ENCODE measurements around the gene FBN3.
"Not testable (repeated sequence)": the region's sequence is repeated elsewhere in the genome, so short reads cannot be mapped to it uniquely, and the experiment has no call there.

FBN3 gene

DNA sequence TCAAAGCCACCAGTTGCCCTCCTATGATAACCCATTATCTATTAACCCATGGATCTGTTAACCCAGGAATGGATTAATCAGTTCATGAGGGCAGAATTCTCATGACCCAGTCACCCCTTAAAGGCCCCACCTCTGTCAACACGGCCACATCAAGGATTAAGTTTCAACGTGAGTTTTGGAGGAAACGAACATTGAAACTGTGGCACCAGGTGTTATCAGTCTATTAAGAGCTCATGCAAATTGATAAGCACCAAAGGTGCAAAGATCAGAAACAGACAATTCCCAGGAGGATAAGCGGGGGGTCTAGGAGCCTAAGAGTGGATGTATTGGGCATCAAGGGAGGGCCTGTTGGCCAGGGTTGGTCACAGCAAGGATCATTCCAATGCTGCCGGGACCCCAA lies 124.1 kb downstream of the FBN3 start:
- in situ Hi-C loops (cut with HindIII; ENCODE audit: low sequenced_read_pairs): no loop called here

DNA sequence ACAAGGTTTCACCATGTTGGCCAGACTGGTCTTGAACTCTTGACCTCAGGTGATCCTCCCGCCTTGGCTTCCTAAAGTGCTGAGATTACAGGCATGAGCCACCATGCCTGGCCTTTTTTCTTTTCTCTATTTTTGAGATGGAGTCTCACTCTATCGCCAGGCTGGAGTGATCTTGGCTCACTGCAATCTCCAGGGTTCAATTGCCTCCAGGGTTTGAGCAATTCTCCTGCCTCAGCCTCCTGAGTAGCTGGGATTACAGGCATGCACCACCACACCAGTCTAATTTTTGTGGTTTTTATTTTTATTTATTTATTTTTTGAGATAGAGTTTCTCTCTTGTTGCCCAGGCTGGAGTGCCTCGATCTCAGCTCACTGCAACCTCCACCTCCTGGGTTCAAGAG lies 125.1 kb downstream of the FBN3 start:
- in situ Hi-C loops (cut with HindIII; ENCODE audit: low sequenced_read_pairs): not testable (repeated sequence)

DNA sequence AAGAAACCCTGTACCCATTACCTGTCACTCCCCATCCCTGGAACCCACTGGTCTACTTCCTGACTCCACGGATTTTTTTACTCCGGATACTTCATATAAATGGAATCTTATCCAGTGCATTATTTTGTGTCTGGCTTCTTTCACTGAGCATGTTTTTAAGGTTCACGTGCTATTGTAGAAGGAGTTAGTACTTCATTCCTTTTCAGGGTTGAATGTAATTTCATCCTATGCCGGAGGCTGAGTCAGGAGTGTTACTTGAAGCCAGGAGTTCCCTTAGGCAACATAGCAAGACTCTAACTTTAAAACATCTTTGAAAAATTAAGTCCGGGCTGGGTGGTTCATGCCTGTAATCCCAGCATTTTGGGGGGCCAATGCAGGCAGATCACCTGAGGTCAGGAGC lies 126.0 kb downstream of the FBN3 start:
- in situ Hi-C loops (cut with HindIII; ENCODE audit: low sequenced_read_pairs): no loop called here

DNA sequence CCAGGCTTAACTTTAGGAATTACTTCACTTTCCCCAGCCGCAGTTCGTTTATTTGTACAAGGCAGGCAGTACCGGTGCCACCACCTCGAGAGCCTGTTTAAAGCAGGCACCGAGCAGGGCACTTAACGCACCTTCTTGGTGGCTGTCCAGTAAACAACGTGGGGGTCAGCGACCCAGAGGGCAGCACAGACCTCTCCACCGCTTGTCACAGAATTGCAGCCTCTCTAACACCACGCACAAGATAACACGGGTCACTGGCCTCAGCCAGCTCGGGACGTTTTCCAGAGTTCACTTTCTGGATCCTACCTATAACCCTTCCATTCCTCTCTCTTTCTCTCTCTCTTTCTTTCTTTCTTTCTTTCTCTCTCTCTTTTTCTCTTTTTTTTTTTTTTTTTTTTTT lies 127.1 kb downstream of the FBN3 start:
- in situ Hi-C loops (cut with HindIII; ENCODE audit: low sequenced_read_pairs): no loop called here

DNA sequence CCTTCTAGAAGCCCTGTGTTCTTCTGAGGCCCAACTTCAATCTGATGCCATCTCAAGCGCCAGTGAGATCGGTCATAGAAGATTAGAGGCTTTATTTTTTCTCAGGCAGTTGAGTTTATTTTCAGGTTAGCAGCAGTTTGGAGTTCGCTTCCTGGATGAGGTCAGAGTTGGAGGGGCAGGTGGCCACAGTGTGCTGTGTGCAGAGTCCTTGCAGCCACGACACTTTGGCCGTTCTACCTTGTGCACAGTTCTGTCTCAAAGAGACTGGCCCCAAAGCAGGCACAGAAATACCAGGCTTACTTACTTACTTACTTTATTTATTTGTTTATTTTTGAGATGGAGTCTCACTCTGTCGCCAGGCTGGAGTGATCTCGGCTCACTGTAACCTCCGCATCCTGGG lies 128.0 kb downstream of the FBN3 start:
- in situ Hi-C loops (cut with HindIII; ENCODE audit: low sequenced_read_pairs): no loop called here

DNA sequence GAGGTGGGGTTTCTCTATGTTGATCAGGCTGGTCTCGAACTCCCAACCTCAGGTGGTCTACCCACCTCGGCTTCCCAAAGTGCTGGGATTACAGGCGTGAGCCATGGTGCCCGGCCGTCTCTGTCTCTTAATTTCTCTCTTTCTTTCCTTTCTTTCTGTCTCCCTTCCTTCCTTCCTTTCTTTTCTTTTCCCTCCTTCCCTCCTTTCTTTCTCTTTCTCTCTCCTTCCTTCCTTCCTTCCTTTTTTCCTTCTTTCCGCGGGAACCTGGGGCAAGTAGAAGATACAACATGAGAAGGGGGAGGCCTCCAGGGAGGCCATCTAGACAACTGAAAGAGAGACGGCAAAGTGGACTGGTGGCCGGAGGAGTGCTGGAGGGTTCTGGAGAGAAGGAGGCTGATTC lies 128.7 kb downstream of the FBN3 start:
- in situ Hi-C loops (cut with HindIII; ENCODE audit: low sequenced_read_pairs): no loop called here

DNA sequence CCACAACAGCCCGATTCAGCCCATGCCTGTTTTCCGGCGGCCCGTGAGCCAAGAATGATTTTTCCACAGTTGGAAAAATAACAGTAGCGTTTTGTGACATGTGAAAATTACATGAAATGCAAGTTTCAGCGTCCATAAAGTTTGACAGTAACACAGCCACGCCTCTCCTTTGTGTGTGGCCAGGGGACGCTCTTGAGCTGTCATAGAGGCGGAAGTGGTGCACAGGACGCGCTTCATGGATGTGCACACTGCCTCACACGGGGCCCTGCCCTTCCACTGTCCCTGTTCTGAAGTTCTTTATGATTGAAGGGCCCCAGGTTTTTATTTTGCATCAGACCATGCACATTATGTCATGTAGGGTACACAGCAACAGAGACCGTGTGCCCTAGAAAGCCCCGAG lies 131.6 kb downstream of the FBN3 start:
- in situ Hi-C loops (cut with HindIII; ENCODE audit: low sequenced_read_pairs): no loop called here
